Activated CD4-positive, alpha-beta T cell treated with anti-CD3 and anti-CD28 coated beads for 36 hours (primary cell): ENCODE measurements around the gene SLC47A1. TPM values are rescaled to one million over a fixed set of nuclear protein-coding genes. Genes with fewer than 3 reads are reported as not detected.
"Not testable (repeated sequence)": the region's sequence is repeated elsewhere in the genome, so short reads cannot be mapped to it uniquely, and the experiment has no call there.

Experiments used
- ATAC-seq: fragments of 200-7000 bp; cut with Tn5 transposase; one replicate; pipeline ENCODE4 v1.10.0; 2021; ENCODE audit warnings: mild to moderate bottlenecking, moderate library complexity
- CTCF ChIA-PET: fragments of 350-600 bp; sonication (Branson Sonifier 250); formaldehyde crosslinking; loops from one replicate; lab custom pipeline; 2021; ENCODE audit warnings: antibody characterized with exemption; lab: Charles Lee
- POLR2A ChIA-PET: fragments of 350-600 bp; sonication (Branson Sonifier 250); formaldehyde crosslinking; loops from one replicate; lab custom pipeline; 2021; ENCODE audit warnings: antibody characterized with exemption, inconsistent platforms; lab: Charles Lee
- DNase-seq: peaks from one replicate; pipeline ENCODE4 v3.0.0-alpha.2; 2020
- H3K27ac Mint-ChIP-seq: one replicate; pipeline ENCODE4 v1.8.0; 2021; ENCODE audit warnings: mixed read lengths
- H3K27me3 Mint-ChIP-seq: one replicate; pipeline ENCODE4 v1.8.0; 2021; ENCODE audit warnings: mixed read lengths
- H3K36me3 Mint-ChIP-seq: one replicate; pipeline ENCODE4 v1.8.0; 2021; ENCODE audit warnings: low read depth, mixed read lengths
- H3K4me1 Mint-ChIP-seq: one replicate; pipeline ENCODE4 v1.8.0; 2021; ENCODE audit warnings: mixed read lengths
- H3K4me3 Mint-ChIP-seq: one replicate; pipeline ENCODE4 v1.8.0; 2021; ENCODE audit warnings: mild to moderate bottlenecking, moderate library complexity, mixed read lengths
- H3K9me3 Mint-ChIP-seq: one replicate; pipeline ENCODE4 v1.8.0; 2021; ENCODE audit warnings: low read depth, mixed read lengths
- intact Hi-C, 2 experiments: fragments of 100-400 bp; cut with DNase I in 1 of 2; cut with micrococcal nuclease in 1 of 2; formaldehyde crosslinking; loops; one replicate each; pipeline versions ENCODE4 v1.14.2 to v1.15.1; 2022 to 2024; cut with DNase I, micrococcal nuclease
- total RNA-seq, 2 experiments: library from RNA; stranded (reverse); gene quantifications; one replicate each; pipeline ENCODE4 v1.2.3, GENCODE V29; 2021

Gene SLC47A1
- total RNA-seq, 2 experiments from 2014 or later: 0.25 TPM; not detected in 1

- no peaks in the 10 kb centered on the region for H3K27me3 Mint-ChIP-seq
- H3K27ac Mint-ChIP-seq: no peak overlapping the region
- H3K36me3 Mint-ChIP-seq: no peaks in the 10 kb centered on the region
- intact Hi-C loops: no loop called here
- no peaks in the 10 kb centered on the region for H3K9me3 Mint-ChIP-seq
- peaks cover 3% of the 10 kb centered on the region for H3K4me1 Mint-ChIP-seq
- ATAC-seq (peak; percentile 91), DNase-seq (peak; percentile 72)
- ChIA-PET CTCF (interaction anchor here (1.0 to 1.7 kb wide), 2 partner anchors 11 to 264 kb away, joined by 3 to 4 read pairs; no protein-coding TSS in a partner anchor), POLR2A (no interaction called here)
- H3K4me3 Mint-ChIP-seq: no peak overlapping the region
These were observed 31.1 kb upstream of the SLC47A1 start for GRCh38 chr17:19502517-19502916.

- POLR2A ChIA-PET: not testable (repeated sequence)
- intact Hi-C loops: loop anchor here (5.0 kb wide), 2 partner anchors 128 to 648 kb away; partner anchors contain the start of genes MAPK7 (in 1 of the 2) and PRPSAP2 (in 1 of the 2)
These were observed 28.1 kb upstream of the SLC47A1 start for GRCh38 chr17:19505561-19505960.

GRCh38 chr17:19507775-19508576 is 25.7 kb upstream of the SLC47A1 start:
- intact Hi-C loops: loop anchor here (1.0 to 5.0 kb wide), 8 partner anchors 130 to 651 kb away; partner anchors contain the start of genes ALDH3A2 (in 2 of the 2), B9D1 (in 2 of the 2), MAPK7 (in 2 of the 2) and AKAP10 (in 1 of the 2)
- Mint-ChIP-seq H3K36me3 (peaks cover 2% of the 10 kb centered on the region), H3K27ac (peak overlapping the region; percentile 89), H3K4me3 (peak overlapping the region; percentile 82), H3K27me3 (peaks cover 2% of the 10 kb centered on the region), H3K9me3 (no peaks in the 10 kb centered on the region), H3K4me1 (peaks cover 7% of the 10 kb centered on the region)
- ChIA-PET CTCF (no interaction called here), POLR2A (no interaction called here)
- ATAC-seq (peak; percentile 85), DNase-seq (peak; percentile 87)

More at GRCh38 chr17:19505561-19505960, 28.1 kb upstream of the SLC47A1 start:
- DNase-seq, CTCF ChIA-PET, H3K4me3 Mint-ChIP-seq, ATAC-seq, H3K27me3 Mint-ChIP-seq, H3K36me3 Mint-ChIP-seq, H3K9me3 Mint-ChIP-seq, H3K27ac Mint-ChIP-seq: not testable (repeated sequence)
- H3K4me1 Mint-ChIP-seq: peaks cover 10% of the 10 kb centered on the region

GRCh38 chr17:19508577-19508867 is 25.1 kb upstream of the SLC47A1 start:
- intact Hi-C loops: loop anchor here (1.0 to 5.0 kb wide), 7 partner anchors 130 to 651 kb away; partner anchors contain the start of genes B9D1 (in 2 of the 2), MAPK7 (in 2 of the 2), AKAP10 (in 1 of the 2) and ALDH3A2 (in 1 of the 2)
- DNase-seq: no peak
- H3K9me3 Mint-ChIP-seq: no peaks in the 10 kb centered on the region
- CTCF ChIA-PET: interaction anchor here (1.3 to 1.6 kb wide), 2 partner anchors 146 to 258 kb away, joined by 3 to 4 read pairs; partner anchors contain the start of gene B9D1
- H3K27me3 Mint-ChIP-seq: peaks cover 2% of the 10 kb centered on the region
- no peak for ATAC-seq
- peaks cover 2% of the 10 kb centered on the region for H3K36me3 Mint-ChIP-seq
- peaks cover 7% of the 10 kb centered on the region for H3K4me1 Mint-ChIP-seq
- H3K27ac Mint-ChIP-seq: peak overlapping the region; percentile 85
- peak overlapping the region; percentile 82 for H3K4me3 Mint-ChIP-seq
- POLR2A ChIA-PET: no interaction called here

- H3K27ac Mint-ChIP-seq, ATAC-seq, H3K27me3 Mint-ChIP-seq, DNase-seq, H3K36me3 Mint-ChIP-seq, POLR2A ChIA-PET, H3K4me3 Mint-ChIP-seq, H3K9me3 Mint-ChIP-seq, H3K4me1 Mint-ChIP-seq: not testable (repeated sequence)
- CTCF ChIA-PET: interaction anchor here (0.7 to 1.6 kb wide), 3 partner anchors 64 to 257 kb away, joined by 3 to 4 read pairs (median 3); partner anchors contain the start of gene B9D1
- intact Hi-C loops: loop anchor here (5.0 kb wide), 2 partner anchors 132 to 652 kb away; partner anchors contain the start of genes MAPK7 (in 1 of the 2) and PRPSAP2 (in 1 of the 2)
These were observed 24.3 kb upstream of the SLC47A1 start for GRCh38 chr17:19509281-19509852.

- H3K4me1 Mint-ChIP-seq: peaks cover 7% of the 10 kb centered on the region
- ChIA-PET POLR2A (no interaction called here), CTCF (interaction anchor here (0.6 to 3.4 kb wide), 4 partner anchors 64 to 255 kb away, joined by 3 to 37 read pairs (median 3); partner anchors contain the start of gene B9D1)
- intact Hi-C loops: loop anchor here in 1 of 2 experiments (5.0 kb wide), 1 partner anchor 76 kb away; no protein-coding TSS in a partner anchor
- H3K9me3 Mint-ChIP-seq: no peaks in the 10 kb centered on the region
- no peak overlapping the region for H3K27ac Mint-ChIP-seq
- no peak overlapping the region for H3K4me3 Mint-ChIP-seq
- ATAC-seq (no peak), DNase-seq (no peak)
- peaks cover 2% of the 10 kb centered on the region for H3K27me3 Mint-ChIP-seq
- H3K36me3 Mint-ChIP-seq: peaks cover 2% of the 10 kb centered on the region
These were observed 22.8 kb upstream of the SLC47A1 start for GRCh38 chr17:19510903-19511302.

- no peak overlapping the region for H3K27ac Mint-ChIP-seq
- CTCF ChIA-PET: interaction anchor here (0.6 to 3.4 kb wide), 12 partner anchors 11 to 252 kb away, joined by 3 to 37 read pairs (median 5); partner anchors contain the start of gene ALDH3A2
- peaks cover 3% of the 10 kb centered on the region for H3K27me3 Mint-ChIP-seq
- DNase-seq (peak; percentile 82), ATAC-seq (peak; percentile 69)
- H3K4me1 Mint-ChIP-seq: no peaks in the 10 kb centered on the region
- H3K9me3 Mint-ChIP-seq: no peaks in the 10 kb centered on the region
- no peaks in the 10 kb centered on the region for H3K36me3 Mint-ChIP-seq
- no peak overlapping the region for H3K4me3 Mint-ChIP-seq
- intact Hi-C loops: loop anchor here (1.0 to 5.0 kb wide), 5 partner anchors 73 to 252 kb away; partner anchors contain the start of gene ALDH3A2 (in 1 of the 2)
- POLR2A ChIA-PET: no interaction called here
These were observed 19.7 kb upstream of the SLC47A1 start for GRCh38 chr17:19513897-19514488.

- Mint-ChIP-seq H3K27me3 (peaks cover 5% of the 10 kb centered on the region), H3K9me3 (no peaks in the 10 kb centered on the region), H3K4me3 (no peak overlapping the region), H3K4me1 (peaks cover 2% of the 10 kb centered on the region), H3K36me3 (no peaks in the 10 kb centered on the region), H3K27ac (no peak overlapping the region)
- ATAC-seq (no peak), DNase-seq (no peak)
- intact Hi-C loops: no loop called here
- ChIA-PET POLR2A (no interaction called here), CTCF (interaction anchor here (0.8 to 4.2 kb wide), 4 partner anchors 16 to 244 kb away, joined by 3 to 19 read pairs (median 4); partner anchors contain the start of gene SLC47A1)
These were observed 16.0 kb upstream of the SLC47A1 start for GRCh38 chr17:19517699-19518098.

GRCh38 chr17:19519388-19520291 is 14.0 kb upstream of the SLC47A1 start:
- ATAC-seq, H3K36me3 Mint-ChIP-seq, intact Hi-C loops, H3K27ac Mint-ChIP-seq, DNase-seq, H3K4me3 Mint-ChIP-seq, H3K9me3 Mint-ChIP-seq, CTCF ChIA-PET, POLR2A ChIA-PET, H3K4me1 Mint-ChIP-seq, H3K27me3 Mint-ChIP-seq: not testable (repeated sequence)

- ChIA-PET POLR2A (no interaction called here), CTCF (interaction anchor here (1.4 kb wide), 1 partner anchor 242 kb away, joined by 3 read pairs; no protein-coding TSS in a partner anchor)
- Mint-ChIP-seq H3K9me3 (no peaks in the 10 kb centered on the region), H3K27ac (no peak overlapping the region), H3K27me3 (peaks cover 9% of the 10 kb centered on the region), H3K4me1 (peaks cover 2% of the 10 kb centered on the region), H3K36me3 (no peaks in the 10 kb centered on the region), H3K4me3 (no peak overlapping the region)
- intact Hi-C loops: no loop called here
- DNase-seq: no peak
- ATAC-seq: no peak
These were observed 13.0 kb upstream of the SLC47A1 start for GRCh38 chr17:19520641-19521040.
